Neural progenitor cell (in vitro differentiated cells): ENCODE measurements around the gene TOX2.

Experiments used
- EZH2 ChIP-seq: fragments of 200-600 bp; sonication (generic); IDR thresholded peaks from 2 replicates; pipeline ENCODE4 v1.6.1; 2017; ENCODE audit warnings: antibody characterized with exemption, mild to moderate bottlenecking, moderate library complexity
- TF ChIP-seq, protein P1 (sequence below): fragments of 200-600 bp; sonication (generic); IDR thresholded peaks from 2 replicates; pipeline ENCODE4 v1.5.1; 2017; ENCODE audit warnings: antibody characterized with exemption, mild to moderate bottlenecking

- TF ChIP-seq, protein P1, sequence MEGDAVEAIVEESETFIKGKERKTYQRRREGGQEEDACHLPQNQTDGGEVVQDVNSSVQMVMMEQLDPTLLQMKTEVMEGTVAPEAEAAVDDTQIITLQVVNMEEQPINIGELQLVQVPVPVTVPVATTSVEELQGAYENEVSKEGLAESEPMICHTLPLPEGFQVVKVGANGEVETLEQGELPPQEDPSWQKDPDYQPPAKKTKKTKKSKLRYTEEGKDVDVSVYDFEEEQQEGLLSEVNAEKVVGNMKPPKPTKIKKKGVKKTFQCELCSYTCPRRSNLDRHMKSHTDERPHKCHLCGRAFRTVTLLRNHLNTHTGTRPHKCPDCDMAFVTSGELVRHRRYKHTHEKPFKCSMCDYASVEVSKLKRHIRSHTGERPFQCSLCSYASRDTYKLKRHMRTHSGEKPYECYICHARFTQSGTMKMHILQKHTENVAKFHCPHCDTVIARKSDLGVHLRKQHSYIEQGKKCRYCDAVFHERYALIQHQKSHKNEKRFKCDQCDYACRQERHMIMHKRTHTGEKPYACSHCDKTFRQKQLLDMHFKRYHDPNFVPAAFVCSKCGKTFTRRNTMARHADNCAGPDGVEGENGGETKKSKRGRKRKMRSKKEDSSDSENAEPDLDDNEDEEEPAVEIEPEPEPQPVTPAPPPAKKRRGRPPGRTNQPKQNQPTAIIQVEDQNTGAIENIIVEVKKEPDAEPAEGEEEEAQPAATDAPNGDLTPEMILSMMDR: no peak
- no peak for TF ChIP-seq EZH2
Observed at GRCh38 chr20:44021186-44021585, 106.5 kb downstream of the TOX2 start.
